Gastroesophageal sphincter (tissue), 4 donors: ENCODE data around the gene LIMS2. TPM values are rescaled to one million over a fixed set of nuclear protein-coding genes. Genes with fewer than 3 reads are reported as not detected.

Source experiments
- ATAC-seq: fragments of 150-250 bp; one replicate; pipeline ENCODE4 v1.9.1; 2016; ENCODE audit warnings: mild to moderate bottlenecking, moderate library complexity
- H3K27ac ChIP-seq, 4 donors: fragments of 200-600 bp; sonication (generic) in 3 of 4; 1 replicate in 3 of 4; 2 replicates in 1 of 4; pipeline ENCODE4 v1.5.1; 2016 to 2019
- H3K27me3 ChIP-seq: fragments of 200-600 bp; sonication (generic); one replicate; pipeline ENCODE4 v1.5.1; 2019
- H3K36me3 ChIP-seq, 2 donors: fragments of 200-600 bp; sonication (generic); one replicate each; pipeline ENCODE4 v1.5.1; 2019; ENCODE audit warnings: control low read depth in 1 of 2
- H3K4me1 ChIP-seq, 3 donors: fragments of 200-600 bp; sonication (generic); 1 replicate in 2 of 3; 2 replicates in 1 of 3; pipeline ENCODE4 v1.5.1; 2016 to 2019; ENCODE audit warnings: control low read depth in 2 of 3
- H3K4me3 ChIP-seq, 2 donors: fragments of 200-600 bp; sonication (generic); one replicate each; pipeline ENCODE4 v1.5.1; 2019; ENCODE audit warnings: mild to moderate bottlenecking in 1 of 2, moderate library complexity in 1 of 2
- H3K9me3 ChIP-seq, 3 donors: fragments of 200-600 bp; sonication (generic); one replicate each; pipeline ENCODE4 v1.5.1; 2017 to 2019; ENCODE audit warnings: control low read depth in 2 of 3
- CTCF ChIP-seq, 4 experiments: fragments of 200-600 bp in 2 of 4; fragments of 450-650 bp in 2 of 4; sonication (generic) in 1 of 4; IDR thresholded peaks; one replicate each; pipeline ENCODE4 v1.5.1; 2017 to 2019; ENCODE audit warnings: antibody characterized with exemption in 4 of 4, mild to moderate bottlenecking in 2 of 4, moderate library complexity in 2 of 4
- EP300 ChIP-seq: sonication (generic); formaldehyde crosslinking; IDR thresholded peaks from one replicate; pipeline ENCODE4 v1.6.1; 2017; ENCODE audit warnings: antibody characterized with exemption, mild to moderate bottlenecking
- POLR2A ChIP-seq, 2 donors: fragments of 450-650 bp; IDR thresholded peaks; one replicate each; pipeline ENCODE4 v1.6.1; 2017; ENCODE audit warnings: antibody characterized with exemption in 2 of 2, mild to moderate bottlenecking in 2 of 2, moderate library complexity in 1 of 2
- POLR2AphosphoS5 ChIP-seq: sonication (generic); formaldehyde crosslinking; IDR thresholded peaks from one replicate; pipeline ENCODE4 v1.6.1; 2017; ENCODE audit warnings: antibody characterized with exemption
- WGBS, 2 donors: methylation state at CpG; one replicate each; pipeline ENCODE4 v1.1.5; 2018; ENCODE audit warnings: low coverage in 1 of 2; 5-methylcytosine and 5-hydroxymethylcytosine counted together
- total RNA-seq, 4 donors: library from RNA; depleted of rRNA; stranded (reverse); fragments of >200 nt; gene quantifications; one replicate each; pipeline ENCODE4 v1.1.0, GENCODE V29; 2016

LIMS2 gene
- total RNA-seq, 4 donors from 2014 or later = 81.4 to 275 (median 124) TPM

GRCh38 chr2:127597046-127597983 lies 78.0 kb downstream of the LIMS2 start:
- ATAC-seq = no peak
- no peak overlapping the region for H3K4me3 ChIP-seq
- 80 to 85% methylated on average over 6 to 15 of the region's 17 CpGs for WGBS, 2 donors
- H3K27me3 ChIP-seq = no peaks in the 10 kb centered on the region
- H3K9me3 ChIP-seq = no peaks in the 10 kb centered on the region
- H3K27ac ChIP-seq = no peak overlapping the region
- no peak for TF ChIP-seq POLR2A (IDR thresholded peaks at IDR 0.05)
- TF ChIP-seq EP300 = no peak
- TF ChIP-seq CTCF (IDR thresholded peaks at IDR 0.05) = no peak
- no peak for TF ChIP-seq POLR2AphosphoS5
- no peaks in the 10 kb centered on the region for H3K4me1 ChIP-seq
- H3K36me3 ChIP-seq = no peaks in the 10 kb centered on the region

- H3K4me1 ChIP-seq = no peaks in the 10 kb centered on the region
- H3K27me3 ChIP-seq = no peaks in the 10 kb centered on the region
- ATAC-seq = no peak
- H3K36me3 ChIP-seq = no peaks in the 10 kb centered on the region
- no peak overlapping the region for H3K27ac ChIP-seq
- no peaks in the 10 kb centered on the region for H3K9me3 ChIP-seq
- TF ChIP-seq POLR2A (IDR thresholded peaks at IDR 0.05) (no peak), EP300 (no peak), POLR2AphosphoS5 (no peak), CTCF (IDR thresholded peaks at IDR 0.05) (no peak)
- no peak overlapping the region for H3K4me3 ChIP-seq
- 94 to 96% methylated on average over 4 to 8 of the region's 14 CpGs for WGBS, 2 donors
These were observed 78.9 kb downstream of the LIMS2 start for GRCh38 chr2:127596311-127597045.

- Histone ChIP-seq H3K27ac (no peak overlapping the region), H3K4me1 (no peaks in the 10 kb centered on the region), H3K27me3 (no peaks in the 10 kb centered on the region), H3K9me3 (no peaks in the 10 kb centered on the region), H3K36me3 (no peaks in the 10 kb centered on the region), H3K4me3 (no peak overlapping the region)
- no peak for TF ChIP-seq POLR2A (IDR thresholded peaks at IDR 0.05)
- TF ChIP-seq CTCF (IDR thresholded peaks at IDR 0.05) = no peak
- no peak for TF ChIP-seq EP300
- TF ChIP-seq POLR2AphosphoS5 = no peak
- 85% methylated on average over 5 of the region's 10 CpGs; no CpG with 5 or more reads in 1 of the 2 donors for WGBS, 2 donors
- ATAC-seq = no peak
These were observed 81.2 kb downstream of the LIMS2 start for GRCh38 chr2:127594116-127594591.

GRCh38 chr2:127593228-127594115 lies 81.9 kb downstream of the LIMS2 start:
- 100% methylated on average over 1 of the region's 27 CpGs; no CpG with 5 or more reads in 1 of the 2 donors for WGBS, 2 donors
- H3K9me3 ChIP-seq = no peaks in the 10 kb centered on the region
- H3K36me3 ChIP-seq = no peaks in the 10 kb centered on the region
- no peak overlapping the region for H3K27ac ChIP-seq
- H3K4me1 ChIP-seq = no peaks in the 10 kb centered on the region
- peak; percentile 16 for ATAC-seq
- TF ChIP-seq EP300 (no peak), CTCF (IDR thresholded peaks at IDR 0.05) (no peak), POLR2AphosphoS5 (no peak), POLR2A (IDR thresholded peaks at IDR 0.05) (no peak)
- no peaks in the 10 kb centered on the region for H3K27me3 ChIP-seq
- H3K4me3 ChIP-seq = no peak overlapping the region
